Natural killer cell (primary cell): ENCODE data around the gene MCM6. TPM values are rescaled to one million over a fixed set of nuclear protein-coding genes. Genes with fewer than 3 reads are reported as not detected.

Experiments used
- ATAC-seq, 3 donors: fragments of 150-1000 bp in 2 of 3; fragments of 200-7000 bp in 1 of 3; cut with Tn5 transposase; 1 replicate in 1 of 3; 2 replicates in 2 of 3; pipeline ENCODE4 v1.10.0; 2021; ENCODE audit warnings: mild to moderate bottlenecking in 2 of 3, moderate library complexity in 2 of 3
- DNase-seq, 2 donors: peaks; one replicate each; pipeline versions ENCODE4 v3.0.0 to v3.0.0-alpha.2; 2013 to 2021; ENCODE audit warnings: mixed read lengths in 1 of 2
- H3K27ac ChIP-seq: one replicate; pipeline ENCODE4 v1.5.1; 2013; ENCODE audit warnings: mild to moderate bottlenecking, low read length
- H3K27me3 ChIP-seq: one replicate; pipeline ENCODE4 v1.6.1; 2013; ENCODE audit warnings: low read length; ENCODE audit not compliant: control insufficient read depth, insufficient read depth
- H3K36me3 ChIP-seq: one replicate; pipeline ENCODE4 v1.6.1; 2013; ENCODE audit warnings: low read length; ENCODE audit not compliant: control insufficient read depth, insufficient read depth
- H3K4me1 ChIP-seq: one replicate; pipeline ENCODE4 v1.6.1; 2013; ENCODE audit warnings: low read length; ENCODE audit not compliant: control insufficient read depth, insufficient read depth
- H3K4me3 ChIP-seq: one replicate; pipeline ENCODE4 v1.5.1; 2013; ENCODE audit warnings: low read length
- H3K9me3 ChIP-seq: one replicate; pipeline ENCODE4 v1.6.1; 2013; ENCODE audit warnings: low read length; ENCODE audit not compliant: control insufficient read depth, insufficient read depth
- H3K27ac Mint-ChIP-seq, 2 donors: one replicate each; pipeline ENCODE4 v1.8.0; 2022; ENCODE audit warnings: mild to moderate bottlenecking in 2 of 2, mixed read lengths in 2 of 2, moderate library complexity in 1 of 2
- H3K27me3 Mint-ChIP-seq, 2 donors: one replicate each; pipeline ENCODE4 v1.8.0; 2022; ENCODE audit warnings: low read depth in 2 of 2, mixed read lengths in 2 of 2
- H3K36me3 Mint-ChIP-seq: one replicate; pipeline ENCODE4 v1.8.0; 2022; ENCODE audit warnings: mixed read lengths
- H3K4me1 Mint-ChIP-seq, 2 donors: one replicate each; pipeline ENCODE4 v1.8.0; 2022; ENCODE audit warnings: mixed read lengths in 2 of 2
- H3K4me3 Mint-ChIP-seq: one replicate; pipeline ENCODE4 v1.8.0; 2022; ENCODE audit warnings: mild to moderate bottlenecking, moderate library complexity, mixed read lengths
- H3K9me3 Mint-ChIP-seq, 2 donors: one replicate each; pipeline ENCODE4 v1.8.0; 2022; ENCODE audit warnings: mixed read lengths in 2 of 2
- CTCF ChIP-seq: fragments of 200-600 bp; IDR thresholded peaks from one replicate; pipeline ENCODE4 v1.8.0; 2022; ENCODE audit warnings: antibody characterized with exemption
- WGBS: methylation state at CpG from one replicate; pipeline ENCODE4 v1.1.7; 2013; ENCODE audit warnings: missing lambda C conversion rate; ENCODE audit not compliant: insufficient coverage; 5-methylcytosine and 5-hydroxymethylcytosine counted together
- intact Hi-C: fragments of 100-400 bp; cut with micrococcal nuclease; formaldehyde crosslinking; loops from one replicate; pipeline ENCODE4 v1.14.2; 2022
- total RNA-seq, 4 donors: library from RNA; stranded (reverse); fragments of 120-200 nt in 1 of 4; gene quantifications; one replicate each; pipeline versions ENCODE4 v1.2.3 to v1.2.4, GENCODE V29; 2013 to 2022

MCM6 gene
- total RNA-seq, 3 donors from 2014 or later (not counting 1 experiment from before 2014, with no cell fraction given): 12.6 to 19.4 (median 15.9) TPM

- H3K27ac Mint-ChIP-seq: peak overlapping the region in 1 of 2 donors; percentile 15
- Histone ChIP-seq H3K4me1 (peaks cover 13% of the 10 kb centered on the region), H3K27me3 (no peaks in the 10 kb centered on the region), H3K9me3 (no peaks in the 10 kb centered on the region), H3K36me3 (no peaks in the 10 kb centered on the region), H3K4me3 (no peak overlapping the region), H3K27ac (no peak overlapping the region)
- peaks cover 6 to 19% of the 10 kb centered on the region in 2 donors for H3K4me1 Mint-ChIP-seq
- no peak for DNase-seq
- no peaks in the 10 kb centered on the region for H3K9me3 Mint-ChIP-seq
- no peaks in the 10 kb centered on the region for H3K36me3 Mint-ChIP-seq
- no peak for ATAC-seq
- no peak overlapping the region for H3K4me3 Mint-ChIP-seq
- peaks cover 0 to 6% of the 10 kb centered on the region in 2 donors for H3K27me3 Mint-ChIP-seq
- 85% methylated on average over 2 of the region's 2 CpGs for WGBS
- intact Hi-C loops: no loop called here
- no peak for TF ChIP-seq CTCF
Measured at GRCh38 chr2:135791418-135792190, 84.6 kb downstream of the MCM6 start.

GRCh38 chr2:135790423-135790822 lies 85.8 kb downstream of the MCM6 start:
- intact Hi-C loops: no loop called here
- H3K27me3 ChIP-seq: no peaks in the 10 kb centered on the region
- peaks cover 13% of the 10 kb centered on the region for H3K4me1 ChIP-seq
- TF ChIP-seq CTCF: no peak
- H3K4me3 ChIP-seq: no peak overlapping the region
- DNase-seq (no peak), ATAC-seq (no peak)
- H3K4me3 Mint-ChIP-seq: no peak overlapping the region
- H3K36me3 ChIP-seq: peaks cover 6% of the 10 kb centered on the region
- H3K9me3 Mint-ChIP-seq: no peaks in the 10 kb centered on the region
- H3K27me3 Mint-ChIP-seq: peaks cover 0 to 3% of the 10 kb centered on the region in 2 donors
- H3K27ac ChIP-seq: no peak overlapping the region
- H3K36me3 Mint-ChIP-seq: no peaks in the 10 kb centered on the region
- H3K27ac Mint-ChIP-seq: no peak overlapping the region
- H3K9me3 ChIP-seq: no peaks in the 10 kb centered on the region
- 98% methylated on average over 10 of the region's 10 CpGs for WGBS
- H3K4me1 Mint-ChIP-seq: peaks cover 6 to 19% of the 10 kb centered on the region in 2 donors

Other genes with a start within 250 kb of the MCM6 start
- gene UBXN4, start 134.6 kb downstream of the MCM6 start, total RNA-seq: 100 to 1,000 TPM; 129 to 153 (median 150) TPM
- under 1 TPM in 1 of 3 donors, not detected in 2; 0.05 TPM for gene LCT, start 39.3 kb downstream of the MCM6 start, total RNA-seq
- 10 to 100 TPM; 28.4 to 31.3 (median 30.3) TPM for gene DARS1, start 109.2 kb upstream of the MCM6 start, total RNA-seq
- gene CXCR4, start 241.7 kb upstream of the MCM6 start, total RNA-seq: 100 to 1,000 TPM; 582 to 848 (median 741) TPM